B cell (primary cell): ENCODE measurements around the gene NOL4L. TPM values are rescaled to one million over a fixed set of nuclear protein-coding genes. Genes with fewer than 3 reads are reported as not detected.

Source experiments
- ATAC-seq: fragments of 200-7000 bp; cut with Tn5 transposase; one replicate; pipeline ENCODE4 v1.10.0; 2021; ENCODE audit warnings: low read depth, mild to moderate bottlenecking, moderate number of reproducible peaks, moderate library complexity
- CTCF ChIA-PET: fragments of 350-600 bp; sonication (Branson Sonifier 250); formaldehyde crosslinking; loops from one replicate; lab custom pipeline; 2021; ENCODE audit warnings: antibody characterized with exemption, inconsistent platforms; lab: Charles Lee
- POLR2A ChIA-PET: fragments of 350-600 bp; sonication (Branson Sonifier 250); formaldehyde crosslinking; loops from one replicate; lab custom pipeline; 2021; ENCODE audit warnings: antibody characterized with exemption; lab: Charles Lee
- DNase-seq: peaks from one replicate; pipeline ENCODE4 v3.0.0; 2013
- H2AFZ ChIP-seq: 2 replicates; pipeline ENCODE4 v1.6.1; 2012; ENCODE audit warnings: mild to moderate bottlenecking, low read depth, low read length; ENCODE audit not compliant: insufficient read depth, poor library complexity, severe bottlenecking
- H3K27ac ChIP-seq, 2 donors: 1 replicate in 1 of 2; 2 replicates in 1 of 2; pipeline ENCODE4 v1.5.1; 2012 to 2013; ENCODE audit warnings: low read length in 2 of 2, mild to moderate bottlenecking in 2 of 2, moderate library complexity in 1 of 2
- H3K27me3 ChIP-seq, 4 experiments: fragments of 200-600 bp in 1 of 4; sonication (generic) in 1 of 4; replicated peaks in 1 of 4; 1 replicate in 2 of 4; 2 replicates in 2 of 4; pipeline versions ENCODE4 v1.6.1 to v1.7.0; 2013 to 2016; ENCODE audit warnings: low read length in 3 of 4, mild to moderate bottlenecking in 2 of 4, mixed read lengths in 1 of 4, moderate library complexity in 1 of 4; ENCODE audit not compliant: insufficient read depth in 4 of 4, control insufficient read depth in 3 of 4; ENCODE audit errors: control extremely low read depth in 1 of 4
- H3K36me3 ChIP-seq, 2 experiments: replicated peaks in 1 of 2; 1 replicate in 1 of 2; 2 replicates in 1 of 2; pipeline versions ENCODE4 v1.6.1 to v1.7.1; 2013; ENCODE audit warnings: low read length in 1 of 2; ENCODE audit not compliant: insufficient read depth in 2 of 2, control insufficient read depth in 1 of 2; ENCODE audit errors: control extremely low read depth in 1 of 2, extremely low read depth in 1 of 2
- H3K4me1 ChIP-seq, 2 donors: fragments of 200-600 bp in 1 of 2; sonication (generic) in 1 of 2; 1 replicate in 1 of 2; 2 replicates in 1 of 2; pipeline versions ENCODE4 v1.5.1 to v1.6.1; 2013 to 2017; ENCODE audit warnings: low read length in 2 of 2; ENCODE audit not compliant: control insufficient read depth in 2 of 2, insufficient read depth in 2 of 2
- H3K4me2 ChIP-seq: replicated peaks from 2 replicates; pipeline ENCODE3; 2012; ENCODE audit warnings: mild to moderate bottlenecking, low read depth, low read length; ENCODE audit not compliant: poor library complexity, severe bottlenecking
- H3K4me3 ChIP-seq, 5 experiments: fragments of 200-600 bp in 1 of 5; sonication (generic) in 1 of 5; 1 replicate in 3 of 5; 2 replicates in 2 of 5; pipeline versions ENCODE4 v1.5.1 to v1.7.0; 2011 to 2016; ENCODE audit warnings: low read length in 4 of 5, mild to moderate bottlenecking in 4 of 5, low read depth in 2 of 5, control low read depth in 1 of 5, moderate library complexity in 1 of 5; ENCODE audit not compliant: insufficient read depth in 1 of 5; ENCODE audit errors: control extremely low read depth in 1 of 5, extremely low read depth in 1 of 5
- H3K79me2 ChIP-seq: fragments of 200-600 bp; sonication (generic); one replicate; pipeline ENCODE4 v1.6.0; 2016; ENCODE audit warnings: low read length; ENCODE audit not compliant: control insufficient read depth, insufficient read depth
- H3K9ac ChIP-seq: fragments of 200-600 bp; sonication (generic); 2 replicates; pipeline ENCODE4 v1.6.1; 2017; ENCODE audit warnings: mild to moderate bottlenecking, low read length, moderate library complexity
- H3K9me3 ChIP-seq, 3 donors: one replicate each; pipeline versions ENCODE4 v1.6.1 to v1.7.1; 2013; ENCODE audit warnings: low read length in 2 of 3; ENCODE audit not compliant: control insufficient read depth in 2 of 3, insufficient read depth in 1 of 3; ENCODE audit errors: control extremely low read depth in 1 of 3
- H4K20me1 ChIP-seq: 2 replicates; pipeline ENCODE4 v1.6.0; 2012; ENCODE audit warnings: mild to moderate bottlenecking, low read length; ENCODE audit not compliant: insufficient read depth, control insufficient read depth, poor library complexity, severe bottlenecking
- H3K27ac Mint-ChIP-seq: one replicate; pipeline ENCODE4 v1.8.0; 2021; ENCODE audit warnings: mixed read lengths
- H3K27me3 Mint-ChIP-seq: one replicate; pipeline ENCODE4 v1.8.0; 2021; ENCODE audit warnings: mixed read lengths
- H3K4me1 Mint-ChIP-seq: one replicate; pipeline ENCODE4 v1.8.0; 2021; ENCODE audit warnings: mixed read lengths
- H3K4me3 Mint-ChIP-seq: one replicate; pipeline ENCODE4 v1.8.0; 2021; ENCODE audit warnings: mixed read lengths
- H3K9me3 Mint-ChIP-seq: one replicate; pipeline ENCODE4 v1.8.0; 2022; ENCODE audit warnings: mixed read lengths; ENCODE audit not compliant: insufficient read depth
- CTCF ChIP-seq: fragments of 200-600 bp; IDR thresholded peaks from one replicate; pipeline ENCODE4 v1.8.0; 2022; ENCODE audit warnings: antibody characterized with exemption, mild to moderate bottlenecking
- EZH2 ChIP-seq: IDR thresholded peaks from 2 replicates; pipeline ENCODE4 v1.6.1; 2012; ENCODE audit warnings: borderline replicate concordance, low read depth, mild to moderate bottlenecking, moderate library complexity, low read length; ENCODE audit not compliant: insufficient read depth, poor library complexity, severe bottlenecking
- WGBS: methylation state at CpG from one replicate; pipeline ENCODE4 v1.1.5; 2013; ENCODE audit warnings: missing lambda C conversion rate; ENCODE audit not compliant: insufficient coverage; 5-methylcytosine and 5-hydroxymethylcytosine counted together
- intact Hi-C: fragments of 100-400 bp; cut with micrococcal nuclease; formaldehyde crosslinking; loops from one replicate; pipeline ENCODE4 v1.10.0; 2022
- polyA plus RNA-seq: library from polyadenylated mRNA; depleted of rRNA; stranded (reverse); fragments of >200 nt; gene quantifications from 2 replicates; pipeline ENCODE4 v1.2.3, GENCODE V29; 2012
- total RNA-seq, 2 donors: library from RNA; stranded (reverse); fragments of 120-200 nt in 1 of 2; gene quantifications; 1 replicate in 1 of 2; 2 replicates in 1 of 2; pipeline versions ENCODE4 v1.2.3 to v1.2.4, GENCODE V29; 2013 to 2022

NOL4L gene
- total and polyA plus RNA-seq, 2 donors (not counting 1 experiment from before 2014, with no cell fraction given): 6.5 to 7.9 TPM

GRCh38 chr20:32505723-32506473 lies 79.2 kb downstream of the NOL4L start:
- Histone ChIP-seq H4K20me1 (no peaks in the 10 kb centered on the region), H3K79me2 (no peaks in the 10 kb centered on the region), H3K9me3 (no peaks in the 10 kb centered on the region), H3K9ac (no peak overlapping the region), H3K4me1 (peaks cover 28% of the 10 kb centered on the region in 2 donors), H3K36me3 (peaks cover 0 to 2% of the 10 kb centered on the region in 2 experiments), H3K4me2 (no peak overlapping the region), H3K4me3 (no peak overlapping the region), H3K27ac (no peak overlapping the region), H3K27me3 (no peaks in the 10 kb centered on the region), H2AFZ (no peak overlapping the region)
- DNase-seq (no peak), ATAC-seq (no peak)
- Mint-ChIP-seq H3K9me3 (no peaks in the 10 kb centered on the region), H3K27ac (peak overlapping the region; percentile 10), H3K27me3 (no peaks in the 10 kb centered on the region), H3K4me3 (no peak overlapping the region), H3K4me1 (peaks cover 28% of the 10 kb centered on the region)
- ChIA-PET POLR2A (no interaction called here), CTCF (no interaction called here)
- intact Hi-C loops: no loop called here
- 100% methylated on average over 2 of the region's 8 CpGs for WGBS
- TF ChIP-seq EZH2 (no peak), CTCF (no peak)

- Histone ChIP-seq H3K27ac (no peak overlapping the region), H3K27me3 (no peaks in the 10 kb centered on the region), H4K20me1 (no peaks in the 10 kb centered on the region), H3K9ac (no peak overlapping the region), H3K4me3 (no peak overlapping the region), H3K9me3 (no peaks in the 10 kb centered on the region), H3K4me1 (no peaks in the 10 kb centered on the region), H2AFZ (no peak overlapping the region), H3K79me2 (no peaks in the 10 kb centered on the region), H3K4me2 (no peak overlapping the region), H3K36me3 (peaks cover 0 to 2% of the 10 kb centered on the region in 2 experiments)
- TF ChIP-seq CTCF: no peak
- no peak for TF ChIP-seq EZH2
- ChIA-PET CTCF (no interaction called here), POLR2A (no interaction called here)
- intact Hi-C loops: no loop called here
- Mint-ChIP-seq H3K9me3 (no peaks in the 10 kb centered on the region), H3K27ac (no peak overlapping the region), H3K27me3 (no peaks in the 10 kb centered on the region), H3K4me1 (peaks cover 7% of the 10 kb centered on the region), H3K4me3 (no peak overlapping the region)
- DNase-seq (no peak), ATAC-seq (no peak)
- no CpG with 5 or more reads among the region's 3 CpGs for WGBS
Measured at GRCh38 chr20:32501709-32502108, 83.4 kb downstream of the NOL4L start.
